Smooth muscle cell of trachea (primary cell): Measurements from ENCODE around the gene MUCL3. TPM values are rescaled to one million over a fixed set of nuclear protein-coding genes. Genes with fewer than 3 reads are reported as not detected.

ENCODE experiments used
- total RNA-seq: library from RNA; depleted of rRNA; stranded (reverse); fragments of >200 nt; gene quantifications from 2 replicates; pipeline ENCODE4 v1.2.1, GENCODE V29; 2014

MUCL3 gene, protein sequence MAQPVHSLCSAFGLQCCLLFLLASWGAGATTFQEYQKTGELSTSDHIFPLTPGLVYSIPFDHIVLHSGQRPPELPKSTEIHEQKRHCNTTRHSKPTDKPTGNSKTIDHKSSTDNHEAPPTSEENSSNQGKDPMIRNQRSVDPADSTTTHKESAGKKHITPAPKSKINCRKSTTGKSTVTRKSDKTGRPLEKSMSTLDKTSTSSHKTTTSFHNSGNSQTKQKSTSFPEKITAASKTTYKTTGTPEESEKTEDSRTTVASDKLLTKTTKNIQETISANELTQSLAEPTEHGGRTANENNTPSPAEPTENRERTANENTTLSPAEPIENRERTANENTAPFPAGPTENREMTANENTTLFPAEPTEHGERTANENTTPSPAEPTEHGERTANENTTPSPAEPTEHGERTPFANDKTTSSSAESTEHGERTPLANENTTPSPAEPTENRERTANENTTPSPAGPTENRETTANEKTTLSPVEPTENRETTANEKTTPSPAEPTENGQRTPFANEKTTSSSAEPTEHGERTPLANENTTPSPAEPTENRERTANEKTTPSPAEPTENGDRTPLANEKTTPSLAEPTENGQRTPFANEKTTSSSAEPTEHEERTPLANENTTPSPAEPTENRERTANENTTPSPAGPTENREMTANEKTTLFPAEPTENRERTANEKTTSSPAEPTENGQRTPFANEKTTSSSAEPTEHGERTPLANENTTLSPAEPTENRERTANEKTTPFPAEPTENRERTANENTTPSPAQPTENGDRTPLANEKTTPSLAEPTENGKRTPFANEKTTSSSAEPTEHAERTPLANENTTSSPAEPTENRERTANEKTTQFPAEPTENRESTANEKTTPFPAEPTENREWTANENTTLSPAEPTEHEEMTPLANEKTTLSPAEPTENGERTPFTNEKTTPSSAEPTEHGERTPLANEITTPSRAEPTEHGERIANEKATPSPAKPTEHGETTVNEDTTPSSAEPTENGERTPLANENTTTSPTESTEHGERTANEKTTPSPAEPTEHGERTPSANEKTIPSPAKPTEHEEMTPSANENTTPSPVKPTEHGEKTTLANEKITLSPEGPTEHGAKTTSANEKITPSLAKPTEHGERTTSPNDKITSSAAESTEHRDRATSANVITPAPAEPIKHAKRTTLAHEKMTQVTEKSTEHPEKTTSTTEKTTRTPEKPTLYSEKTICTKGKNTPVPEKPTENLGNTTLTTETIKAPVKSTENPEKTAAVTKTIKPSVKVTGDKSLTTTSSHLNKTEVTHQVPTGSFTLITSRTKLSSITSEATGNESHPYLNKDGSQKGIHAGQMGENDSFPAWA (N-terminal part only)
- total RNA-seq, result not detected in 2 replicates

DNA sequence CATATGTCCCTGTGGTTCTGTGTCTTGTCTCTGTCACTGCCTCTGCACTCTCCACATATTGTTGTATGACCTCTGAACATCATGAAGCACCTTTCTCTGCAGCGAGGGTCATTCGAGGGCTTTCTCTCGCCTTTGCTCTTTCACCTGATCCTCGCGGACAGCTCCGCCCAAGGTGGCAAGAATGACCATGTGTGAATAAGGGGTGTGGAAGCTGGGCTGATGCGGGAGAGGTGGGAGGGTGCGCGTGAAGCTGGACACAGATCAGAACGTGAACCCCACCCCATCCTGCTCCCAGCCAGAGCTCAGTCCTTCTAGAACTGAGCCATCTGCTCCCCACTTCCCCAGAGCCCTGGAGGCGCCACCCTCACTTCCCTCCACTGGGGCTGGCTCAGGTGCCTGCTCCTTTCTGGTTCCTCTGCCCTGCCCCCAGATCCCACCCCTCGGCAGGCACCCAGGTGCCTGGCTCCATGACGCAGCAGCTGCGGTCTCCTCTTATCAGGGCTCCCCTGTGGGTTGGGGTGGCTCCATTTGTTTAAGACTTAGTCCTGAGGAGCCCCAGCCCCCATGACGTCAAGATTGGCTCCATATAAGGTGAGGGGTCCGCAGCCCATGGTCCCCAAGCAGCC, at the start of gene MUCL3:
Gene MUCL3 (plus strand): TSS at position 613 of the 626 bp plus-strand sequence. CDS start 27 bp downstream, outside the sequence.

DNA sequence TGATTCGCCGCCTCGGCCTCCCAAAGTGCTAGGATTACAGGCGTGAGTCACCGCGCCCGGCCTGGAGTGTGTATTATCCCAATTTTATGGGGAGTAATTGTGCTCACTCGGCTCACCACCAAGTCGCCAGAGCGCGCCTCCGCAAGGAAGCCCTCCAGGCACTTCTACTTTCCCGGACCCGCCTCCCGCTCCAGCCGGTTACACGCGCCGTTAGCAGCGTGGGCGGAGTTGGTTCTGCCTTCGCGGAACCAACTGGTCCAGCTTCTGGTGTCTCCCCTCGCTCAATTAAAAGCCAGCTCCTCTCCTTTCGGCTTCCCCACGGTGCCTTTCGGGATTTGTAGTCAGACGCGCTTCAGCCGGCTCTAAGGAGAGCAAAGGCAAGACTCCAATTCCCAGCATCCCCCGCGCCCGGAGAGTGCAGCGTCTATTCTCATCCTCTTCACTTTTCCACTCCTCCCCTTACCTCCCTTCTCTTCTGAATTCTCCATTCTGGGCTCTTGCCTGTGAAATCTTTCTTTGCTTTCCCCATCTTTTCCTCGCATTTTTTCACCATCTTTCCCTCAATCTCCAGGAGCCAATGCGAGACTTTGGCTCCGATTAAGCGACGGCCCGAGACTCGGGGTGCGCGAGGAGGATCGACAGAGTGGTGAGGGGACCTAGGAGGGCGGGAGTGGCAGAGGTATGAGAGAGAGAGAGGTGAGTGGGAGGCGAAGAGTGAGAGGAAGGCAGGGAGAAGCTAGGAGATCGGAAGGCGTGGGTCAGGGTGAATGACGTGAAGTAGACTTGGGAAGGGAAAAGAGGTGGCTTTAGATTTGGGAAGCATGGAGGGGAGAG, 32.8 kb upstream of the MUCL3 start, which contains the start of gene GTF2H4:
Gene GTF2H4 (plus strand): TSS at position 450 of the 834 bp plus-strand sequence.

DNA sequence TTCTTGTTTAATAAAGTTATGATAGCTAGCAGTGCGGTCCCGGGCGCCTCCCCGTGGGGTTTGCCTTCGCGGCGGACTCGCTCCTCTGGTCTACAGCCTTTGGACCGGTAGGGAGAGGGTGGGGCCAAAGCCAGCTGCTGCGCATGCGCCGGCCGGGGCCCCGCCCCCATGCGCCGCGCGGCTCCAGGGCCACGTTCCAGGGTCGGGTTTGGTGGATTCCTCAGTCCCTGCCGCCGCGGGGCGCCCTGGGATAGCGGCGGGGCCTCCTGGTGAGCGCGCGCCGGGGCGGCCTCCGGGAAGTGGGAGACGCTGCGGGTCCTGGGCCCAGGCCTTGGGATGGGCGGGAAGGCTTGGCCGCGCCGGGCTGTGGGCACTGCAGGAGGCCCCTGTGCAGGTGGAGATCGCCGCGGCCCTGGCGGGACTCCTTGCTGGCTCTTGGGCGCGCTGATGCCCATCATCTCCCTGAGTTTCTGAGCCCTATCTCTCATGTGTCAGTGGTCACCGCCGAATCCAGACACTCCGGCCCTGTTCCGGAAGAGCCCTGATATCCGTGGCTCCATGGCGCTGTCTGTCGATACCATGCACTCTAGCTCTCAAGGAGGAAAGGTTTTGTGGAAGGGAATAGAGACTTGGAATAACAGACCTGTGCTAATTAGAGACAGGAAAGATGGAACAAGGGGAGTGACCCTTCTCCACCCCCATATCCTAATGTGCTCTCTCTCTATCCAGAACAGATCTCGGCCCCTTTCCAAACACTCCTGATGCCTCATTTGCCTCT, 26.5 kb upstream of the MUCL3 start, which contains the start of gene VARS2:
Gene VARS2 (plus strand): TSS at position 163 of the 778 bp plus-strand sequence. CDS start 599 bp downstream, at position 762.

DNA sequence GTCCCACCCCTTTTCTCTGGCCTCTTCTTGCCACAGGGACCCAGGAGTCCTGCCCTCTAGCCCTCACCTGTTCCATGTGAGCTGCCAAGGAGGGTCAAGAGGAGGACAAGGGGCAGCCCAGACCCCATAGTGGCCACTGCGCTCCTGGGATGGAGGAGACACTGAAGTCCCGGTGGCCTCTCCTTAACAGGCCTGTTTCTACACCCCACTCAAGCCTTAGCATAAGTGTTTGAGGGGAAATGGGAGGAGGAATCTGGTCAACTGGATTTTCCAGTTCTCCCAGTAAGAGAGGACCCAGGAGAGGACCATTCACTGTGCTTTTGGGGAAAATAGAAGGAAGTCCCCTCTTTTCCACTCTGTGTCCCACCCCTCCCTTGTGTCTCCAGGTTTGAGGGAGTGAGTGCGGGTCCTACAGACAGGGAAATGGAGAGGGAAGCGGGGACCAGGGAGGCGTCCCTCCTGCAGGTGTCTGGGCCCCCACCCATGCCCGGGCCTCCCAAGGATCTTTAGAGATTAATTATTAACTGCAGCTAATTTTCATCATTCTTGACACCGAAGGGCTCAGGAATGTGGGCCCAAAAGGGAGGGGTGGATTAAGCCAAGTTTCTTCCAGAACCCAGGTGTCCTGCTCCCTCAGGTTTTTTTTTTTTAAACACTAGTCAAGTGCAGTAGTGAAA, 8.7 kb upstream of the MUCL3 start, which contains the start of gene SFTA2:
Gene SFTA2 (minus strand): TSS at position 202 of the 677 bp plus-strand sequence. CDS start 74 bp downstream, at position 128.

DNA sequence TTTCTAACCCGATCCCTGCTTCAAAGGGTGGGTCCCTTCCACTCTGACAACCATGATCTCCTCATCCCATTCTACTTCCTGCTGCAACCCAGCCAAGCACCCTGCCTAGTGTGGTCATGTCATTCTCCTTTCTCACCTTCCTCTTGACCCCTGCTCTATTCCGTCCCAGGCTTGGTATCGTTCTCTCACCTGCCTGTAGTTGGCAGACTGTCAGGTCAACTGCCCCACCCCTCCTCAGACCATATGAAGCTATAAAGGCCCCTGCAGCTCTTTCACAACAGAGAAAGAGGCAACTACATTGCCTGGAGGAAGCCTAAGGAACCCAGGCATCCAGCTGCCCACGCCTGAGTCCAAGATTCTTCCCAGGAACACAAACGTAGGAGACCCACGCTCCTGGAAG, 42.7 kb downstream of the MUCL3 start, which contains the start of gene MUC21:
Gene MUC21 (plus strand): TSS at position 280 of the 400 bp plus-strand sequence. CDS start 241 bp downstream, outside the sequence.

Other genes starting within 250 kb of the MUCL3 start
- 3.1 and 4.9 TPM in 2 replicates for gene NRM, start 250.0 kb upstream of the MUCL3 start, total RNA-seq
- 5.3 and 10.9 TPM in 2 replicates for gene MDC1, start 223.7 kb upstream of the MUCL3 start, total RNA-seq
- 916 and 957 TPM in 2 replicates for gene TUBB, start 220.6 kb upstream of the MUCL3 start, total RNA-seq
- gene FLOT1, start 198.3 kb upstream of the MUCL3 start, total RNA-seq, result 122 and 134 TPM in 2 replicates
- gene IER3, start 196.4 kb upstream of the MUCL3 start, total RNA-seq, result 14.7 and 23.0 TPM in 2 replicates
- gene DDR1, start 56.5 kb upstream of the MUCL3 start, total RNA-seq, result 10.6 and 26.8 TPM in 2 replicates
- gene GTF2H4, start 32.8 kb upstream of the MUCL3 start, total RNA-seq, result 8.8 and 9.6 TPM in 2 replicates
- gene VARS2, start 26.7 kb upstream of the MUCL3 start, total RNA-seq, result 17.0 and 24.3 TPM in 2 replicates
- gene SFTA2, start 8.8 kb upstream of the MUCL3 start, total RNA-seq, result not detected in 2 replicates
- not detected in 2 replicates for gene MUC21, start 42.7 kb downstream of the MUCL3 start, total RNA-seq
- under 0.01 TPM in 1 of 2 replicates, not detected in the other for gene MUC22, start 69.5 kb downstream of the MUCL3 start, total RNA-seq
- gene C6orf15, start 171.6 kb downstream of the MUCL3 start, total RNA-seq, result not detected in 2 replicates
- gene PSORS1C1, start 173.8 kb downstream of the MUCL3 start, total RNA-seq, result 0.29 and 0.99 TPM in 2 replicates
- not detected in 2 replicates for gene CDSN, start 179.5 kb downstream of the MUCL3 start, total RNA-seq
- not detected in 2 replicates for gene PSORS1C2, start 198.1 kb downstream of the MUCL3 start, total RNA-seq
- gene CCHCR1, start 216.8 kb downstream of the MUCL3 start, total RNA-seq, result 20.2 and 22.0 TPM in 2 replicates
- gene TCF19, start 217.6 kb downstream of the MUCL3 start, total RNA-seq, result 4.5 and 23.1 TPM in 2 replicates
- gene POU5F1, start 229.7 kb downstream of the MUCL3 start, total RNA-seq, result 0.33 TPM in 1 of 2 replicates, not detected in the other